Loucy (cell line): ENCODE data around the gene FAM186B.

Experiments used
- H2AFZ ChIP-seq: fragments of 200-600 bp; sonication (generic); 2 replicates; pipeline ENCODE4 v1.6.0; 2016; ENCODE audit warnings: antibody characterized with exemption, mild to moderate bottlenecking, low read length, moderate library complexity
- H3F3A ChIP-seq: fragments of 200-600 bp; 2 replicates; pipeline ENCODE4 v1.6.0; 2016; ENCODE audit warnings: antibody characterized with exemption, low read depth, mild to moderate bottlenecking
- H3K27me3 ChIP-seq: fragments of 200-600 bp; sonication (generic); 2 replicates; pipeline ENCODE4 v1.6.1; 2014; ENCODE audit warnings: low read length, mild to moderate bottlenecking; ENCODE audit not compliant: insufficient read depth, poor library complexity, severe bottlenecking
- H3K36me3 ChIP-seq: fragments of 200-600 bp; sonication (generic); 2 replicates; pipeline ENCODE4 v1.6.1; 2016; ENCODE audit warnings: low read length; ENCODE audit not compliant: insufficient read depth
- H3K4me1 ChIP-seq: fragments of 200-600 bp; sonication (generic); 2 replicates; pipeline ENCODE4 v1.5.1; 2014; ENCODE audit warnings: low read length, mild to moderate bottlenecking; ENCODE audit not compliant: insufficient read depth, poor library complexity, severe bottlenecking
- H3K4me2 ChIP-seq: fragments of 200-600 bp; sonication (generic); 2 replicates; pipeline ENCODE4 v1.6.0; 2014; ENCODE audit warnings: antibody characterized with exemption, low read length, low read depth, mild to moderate bottlenecking; ENCODE audit not compliant: poor library complexity, severe bottlenecking
- H3K4me3 ChIP-seq: fragments of 200-600 bp; sonication (generic); 2 replicates; pipeline ENCODE4 v1.5.1; 2014; ENCODE audit warnings: low read length, mild to moderate bottlenecking, mixed read lengths; ENCODE audit not compliant: poor library complexity, severe bottlenecking
- H3K79me2 ChIP-seq: fragments of 200-600 bp; sonication (generic); 2 replicates; pipeline ENCODE4 v1.6.1; 2014; ENCODE audit warnings: low read length; ENCODE audit not compliant: insufficient read depth
- H3K9ac ChIP-seq: fragments of 200-600 bp; sonication (generic); 2 replicates; pipeline ENCODE4 v1.6.0; 2014; ENCODE audit warnings: mild to moderate bottlenecking, low read depth, low read length, moderate library complexity; ENCODE audit not compliant: poor library complexity, severe bottlenecking
- H3K9me2 ChIP-seq: fragments of 200-600 bp; sonication (generic); replicated peaks from 2 replicates; pipeline ENCODE4 v1.6.1; 2016; ENCODE audit warnings: low read depth, low read length, mixed read lengths
- H3K9me3 ChIP-seq: fragments of 200-600 bp; sonication (generic); 2 replicates; pipeline ENCODE4 v1.6.1; 2014; ENCODE audit warnings: mild to moderate bottlenecking, antibody characterized with exemption, low read length, low read depth; ENCODE audit not compliant: insufficient read depth
- H4K20me1 ChIP-seq: fragments of 200-600 bp; sonication (generic); 2 replicates; pipeline ENCODE4 v1.6.0; 2014; ENCODE audit warnings: antibody characterized with exemption, low read length, mild to moderate bottlenecking; ENCODE audit not compliant: insufficient read depth, poor library complexity, severe bottlenecking
- CTCF ChIP-seq: fragments of 200-600 bp; sonication (generic); conservative IDR thresholded peaks from 2 replicates; pipeline ENCODE4 v1.5.1; 2014; ENCODE audit warnings: mild to moderate bottlenecking, antibody characterized with exemption, low read length
- EZH2phosphoT487 ChIP-seq: fragments of 200-600 bp; IDR thresholded peaks from 2 replicates; pipeline ENCODE4 v1.6.1; 2018; ENCODE audit warnings: antibody characterized with exemption, mild to moderate bottlenecking, moderate library complexity, borderline replicate concordance

Gene FAM186B

DNA sequence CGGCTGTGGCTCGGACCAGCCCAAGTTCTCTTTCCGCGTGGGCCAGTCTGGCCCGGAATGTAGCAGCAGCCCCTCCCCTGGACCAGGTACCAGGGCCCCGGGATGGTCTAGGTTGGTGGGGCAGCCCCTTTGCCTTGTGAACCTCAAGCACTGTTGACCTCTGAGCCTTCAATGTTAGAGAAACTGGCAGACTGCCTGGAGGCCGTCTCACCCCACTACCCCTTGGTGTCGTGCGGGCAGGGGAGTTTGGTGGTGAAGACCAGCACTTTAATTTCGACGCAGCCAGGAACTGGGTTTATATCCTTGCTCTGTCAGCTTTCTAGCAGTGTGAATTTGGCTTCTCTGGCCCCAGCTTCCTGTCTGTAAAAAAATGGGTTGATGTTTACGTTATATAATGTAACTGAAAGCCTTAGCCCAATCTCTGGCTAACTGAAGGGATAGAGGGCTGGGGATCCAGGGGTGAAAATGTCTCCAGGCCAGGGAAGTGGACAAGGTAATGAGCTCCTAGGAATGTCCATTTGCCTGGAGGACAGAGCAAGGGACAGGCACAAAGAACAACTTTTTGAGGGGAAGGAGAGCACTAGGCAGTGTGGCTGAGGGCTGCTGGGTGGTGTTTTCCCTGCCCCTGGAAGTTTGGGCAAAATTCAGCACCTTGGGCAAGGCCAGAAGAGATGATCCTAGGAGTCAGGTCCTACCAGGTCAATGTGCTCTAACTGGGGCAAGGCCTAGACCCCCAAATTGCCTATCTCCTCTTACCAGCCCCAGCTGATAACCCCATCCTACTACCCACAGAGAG is 48.9 kb downstream of the FAM186B start:
- H3K4me3 ChIP-seq, result no peak overlapping the region
- no peaks in the 10 kb centered on the region for H3K27me3 ChIP-seq
- H3K9me2 ChIP-seq, result no peaks in the 10 kb centered on the region
- no peaks in the 10 kb centered on the region for H3K9me3 ChIP-seq
- H3K9ac ChIP-seq, result no peak overlapping the region
- no peak overlapping the region for H3K4me2 ChIP-seq
- TF ChIP-seq CTCF (no peak), EZH2phosphoT487 (no peak)
- H3K4me1 ChIP-seq, result peaks cover 20% of the 10 kb centered on the region
- H3F3A ChIP-seq, result no peaks in the 10 kb centered on the region
- peaks cover 23% of the 10 kb centered on the region; the same call in 1 of the 2 replicates for H3K36me3 ChIP-seq
- H3K79me2 ChIP-seq, result no peaks in the 10 kb centered on the region
- no peak overlapping the region for H2AFZ ChIP-seq
- H4K20me1 ChIP-seq, result no peaks in the 10 kb centered on the region

- TF ChIP-seq EZH2phosphoT487 (no peak), CTCF (no peak)
- Histone ChIP-seq H3K9ac (no peak overlapping the region), H2AFZ (no peak overlapping the region)
Observed at GRCh38 chr12:49555631-49556390, 49.6 kb downstream of the FAM186B start.

GRCh38 chr12:49554266-49554665 is 51.2 kb downstream of the FAM186B start:
- H2AFZ ChIP-seq, result no peak overlapping the region
- H3K79me2 ChIP-seq, result no peaks in the 10 kb centered on the region
- no peaks in the 10 kb centered on the region for H4K20me1 ChIP-seq
- no peak for TF ChIP-seq CTCF
- TF ChIP-seq EZH2phosphoT487, result no peak
- H3K36me3 ChIP-seq, result peaks cover 9% of the 10 kb centered on the region; the same call in 1 of the 2 replicates
- H3K4me1 ChIP-seq, result peaks cover 23% of the 10 kb centered on the region
- no peaks in the 10 kb centered on the region for H3K9me3 ChIP-seq
- H3F3A ChIP-seq, result no peaks in the 10 kb centered on the region
- H3K9me2 ChIP-seq, result no peaks in the 10 kb centered on the region
- H3K9ac ChIP-seq, result no peak overlapping the region
- H3K4me3 ChIP-seq, result no peak overlapping the region
- H3K4me2 ChIP-seq, result no peak overlapping the region
- no peaks in the 10 kb centered on the region for H3K27me3 ChIP-seq

More at GRCh38 chr12:49555631-49556390, 49.6 kb downstream of the FAM186B start:
- peaks cover 23% of the 10 kb centered on the region for H3K4me1 ChIP-seq
- H3K36me3 ChIP-seq, result peaks cover 23% of the 10 kb centered on the region; the same call in 1 of the 2 replicates
- no peak overlapping the region for H3K4me3 ChIP-seq
- no peaks in the 10 kb centered on the region for H4K20me1 ChIP-seq
- H3K9me2 ChIP-seq, result no peaks in the 10 kb centered on the region
- no peaks in the 10 kb centered on the region for H3K9me3 ChIP-seq
- no peak overlapping the region for H3K4me2 ChIP-seq
- no peaks in the 10 kb centered on the region for H3K79me2 ChIP-seq
- no peaks in the 10 kb centered on the region for H3F3A ChIP-seq
- H3K27me3 ChIP-seq, result no peaks in the 10 kb centered on the region
